Chondrocyte (in vitro differentiated cells): ENCODE data around the gene SLIT2. TPM values are rescaled to one million over a fixed set of nuclear protein-coding genes. Genes with fewer than 3 reads are reported as not detected.
A peak's percentile ranks its signal among the peaks of the same experiment; 100 is the strongest.

Source experiments
- DNase-seq: peaks from one replicate; pipeline ENCODE4 v3.0.0; 2021; ENCODE audit warnings: mixed read lengths, low spot score
- H3K27ac Mint-ChIP-seq: one replicate; pipeline ENCODE4 v1.8.0; 2021; ENCODE audit warnings: mild to moderate bottlenecking, moderate library complexity, mixed read lengths; ENCODE audit not compliant: unreplicated experiment
- H3K27me3 Mint-ChIP-seq: 2 replicates; pipeline ENCODE4 v1.8.0; 2021; ENCODE audit warnings: low read depth, mixed read lengths
- H3K36me3 Mint-ChIP-seq: 2 replicates; pipeline ENCODE4 v1.8.0; 2021; ENCODE audit warnings: low read depth, mixed read lengths
- H3K4me1 Mint-ChIP-seq: 2 replicates; pipeline ENCODE4 v1.8.0; 2021; ENCODE audit warnings: low read depth, mild to moderate bottlenecking, mixed read lengths
- H3K4me3 Mint-ChIP-seq: one replicate; pipeline ENCODE4 v1.8.0; 2021; ENCODE audit warnings: mild to moderate bottlenecking, moderate library complexity, mixed read lengths; ENCODE audit not compliant: unreplicated experiment
- H3K9me3 Mint-ChIP-seq: 2 replicates; pipeline ENCODE4 v1.8.0; 2021; ENCODE audit warnings: low read depth, mixed read lengths
- long read RNA-seq: library from polyadenylated mRNA; stranded (forward); transcript quantifications from one replicate; pipeline ENCODE4 v2.0.0, GENCODE V29; 2021
- total RNA-seq: library from RNA; stranded (reverse); gene quantifications from 3 replicates; pipeline ENCODE4 v1.2.1, GENCODE V29; 2021
- TF ChIP-seq, protein P1 (sequence below): fragments of 200-600 bp; sonication (generic); IDR thresholded peaks from 2 replicates; pipeline ENCODE4 v1.5.0; 2021; ENCODE audit warnings: antibody characterized with exemption, mild to moderate bottlenecking, moderate library complexity

SLIT2 gene
- total RNA-seq = 36.6 to 41.3 TPM (median 38.5 TPM) in 3 replicates
- long read RNA-seq, full-length matches to known transcripts = 1 of 6 reads
- long read RNA-seq, partial matches to known transcripts = 5 of 6 reads
- long read RNA-seq, other reads (novel, unspliced or antisense) = 0 of 6 reads

DNA sequence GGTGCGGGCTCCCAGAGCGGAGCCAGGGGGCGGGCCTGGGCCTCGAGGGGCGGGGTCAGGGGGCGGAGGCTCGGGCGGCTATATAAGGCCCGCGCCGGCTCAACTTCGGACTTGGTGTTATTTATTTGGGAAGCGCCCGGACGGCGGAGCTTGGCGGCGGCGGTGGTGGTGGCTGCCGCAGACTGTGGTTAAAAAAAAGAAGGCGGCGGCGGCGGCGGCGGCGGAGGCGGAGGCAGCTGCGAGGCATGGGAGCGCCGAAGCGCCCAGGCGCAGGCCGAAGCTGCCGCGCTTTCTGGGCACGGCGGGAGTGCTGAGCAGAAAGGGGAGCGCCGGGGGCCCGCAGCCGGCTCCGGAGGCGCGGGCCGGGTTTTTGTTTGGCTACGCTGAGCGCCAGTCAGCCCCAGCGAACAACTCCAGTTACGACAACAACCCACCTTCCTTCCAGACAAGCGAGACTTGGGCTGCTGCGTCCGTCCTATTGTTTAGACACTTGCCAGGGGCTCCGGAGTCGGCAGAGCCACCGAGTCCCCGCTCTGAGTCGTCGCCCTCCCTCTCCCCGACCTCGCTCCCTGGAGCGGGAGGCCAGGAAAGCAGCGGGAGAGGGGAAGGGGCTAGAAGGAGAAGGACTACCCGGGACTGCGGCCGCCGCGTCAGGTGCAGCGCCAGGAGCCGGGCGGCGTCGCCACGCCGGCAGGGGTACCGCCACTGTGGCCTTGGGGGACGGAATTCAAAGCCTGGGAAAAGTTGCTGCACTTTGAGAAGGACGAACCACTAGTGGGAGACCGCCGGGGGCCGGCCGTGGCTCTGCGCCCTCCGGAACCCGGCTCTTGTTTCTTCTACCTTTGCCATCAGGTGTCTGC is at the start of gene SLIT2:
TSS of gene SLIT2 (plus strand) at position 110 of the 860 bp plus-strand sequence. CDS start 1,911 bp downstream, outside the sequence.
- Mint-ChIP-seq H3K4me1 (peaks cover 52% of the 10 kb centered on the region), H3K36me3 (no peaks in the 10 kb centered on the region), H3K4me3 (peak within 1 kb of the TSS; percentile 84), H3K9me3 (no peaks in the 10 kb centered on the region), H3K27me3 (peaks cover 8% of the 10 kb centered on the region), H3K27ac (peak within 1 kb of the TSS; percentile 58)
- peak; percentile 88 for DNase-seq
- TF ChIP-seq, protein P1, sequence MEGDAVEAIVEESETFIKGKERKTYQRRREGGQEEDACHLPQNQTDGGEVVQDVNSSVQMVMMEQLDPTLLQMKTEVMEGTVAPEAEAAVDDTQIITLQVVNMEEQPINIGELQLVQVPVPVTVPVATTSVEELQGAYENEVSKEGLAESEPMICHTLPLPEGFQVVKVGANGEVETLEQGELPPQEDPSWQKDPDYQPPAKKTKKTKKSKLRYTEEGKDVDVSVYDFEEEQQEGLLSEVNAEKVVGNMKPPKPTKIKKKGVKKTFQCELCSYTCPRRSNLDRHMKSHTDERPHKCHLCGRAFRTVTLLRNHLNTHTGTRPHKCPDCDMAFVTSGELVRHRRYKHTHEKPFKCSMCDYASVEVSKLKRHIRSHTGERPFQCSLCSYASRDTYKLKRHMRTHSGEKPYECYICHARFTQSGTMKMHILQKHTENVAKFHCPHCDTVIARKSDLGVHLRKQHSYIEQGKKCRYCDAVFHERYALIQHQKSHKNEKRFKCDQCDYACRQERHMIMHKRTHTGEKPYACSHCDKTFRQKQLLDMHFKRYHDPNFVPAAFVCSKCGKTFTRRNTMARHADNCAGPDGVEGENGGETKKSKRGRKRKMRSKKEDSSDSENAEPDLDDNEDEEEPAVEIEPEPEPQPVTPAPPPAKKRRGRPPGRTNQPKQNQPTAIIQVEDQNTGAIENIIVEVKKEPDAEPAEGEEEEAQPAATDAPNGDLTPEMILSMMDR = peak; percentile 25

DNA sequence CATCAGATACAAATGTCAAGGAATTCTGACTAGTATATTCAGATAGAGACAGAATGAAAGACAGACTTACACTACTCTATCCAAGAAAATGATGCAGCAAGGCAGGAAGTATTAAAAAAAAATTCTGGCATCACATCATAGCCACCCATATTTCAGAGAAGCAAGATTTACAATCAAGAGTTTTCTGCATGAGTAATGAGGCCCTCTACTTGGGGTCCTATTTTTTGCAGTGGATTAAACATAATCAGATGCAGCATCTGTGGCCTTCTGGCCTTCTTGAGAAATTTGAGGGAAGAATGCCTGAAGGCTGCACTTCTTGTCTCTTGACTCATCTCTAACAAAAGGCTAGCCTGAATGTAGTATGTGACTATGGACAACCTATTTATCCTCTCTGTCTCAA is 48.2 kb upstream of the SLIT2 start:
- Mint-ChIP-seq H3K27me3 (peaks cover 3% of the 10 kb centered on the region), H3K9me3 (no peaks in the 10 kb centered on the region), H3K4me1 (no peaks in the 10 kb centered on the region), H3K36me3 (no peaks in the 10 kb centered on the region), H3K4me3 (no peak overlapping the region), H3K27ac (no peak overlapping the region)
- DNase-seq = no peak
- TF ChIP-seq, protein P1 = no peak

GRCh38 chr4:20217521-20217920 is 34.2 kb upstream of the SLIT2 start:
- no peak overlapping the region for H3K27ac Mint-ChIP-seq
- TF ChIP-seq, protein P1 = no peak
- no peak for DNase-seq
- peaks cover 2% of the 10 kb centered on the region for H3K36me3 Mint-ChIP-seq
- H3K4me1 Mint-ChIP-seq = no peaks in the 10 kb centered on the region
- H3K4me3 Mint-ChIP-seq = no peak overlapping the region
- peaks cover 20% of the 10 kb centered on the region for H3K27me3 Mint-ChIP-seq
- peaks cover 5% of the 10 kb centered on the region for H3K9me3 Mint-ChIP-seq

DNA sequence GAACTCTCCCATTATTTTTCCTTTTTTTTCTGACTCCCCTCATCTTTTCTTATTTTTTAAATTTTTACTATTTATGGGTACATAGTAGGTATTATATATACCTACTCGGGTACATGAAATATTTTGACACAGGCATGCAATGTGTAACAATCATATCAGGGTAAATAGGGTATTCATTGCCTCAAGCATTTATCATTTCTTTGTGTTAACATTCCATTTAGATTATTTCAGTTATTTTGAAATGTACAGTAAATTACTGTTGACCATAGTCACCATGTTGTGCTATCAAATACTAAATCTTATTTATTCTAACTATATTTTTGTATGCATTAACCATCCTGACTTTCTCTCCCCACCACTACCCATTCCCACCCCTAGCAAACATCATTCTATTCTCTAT is 33.8 kb upstream of the SLIT2 start:
- TF ChIP-seq, protein P1 = no peak
- peaks cover 2% of the 10 kb centered on the region for H3K36me3 Mint-ChIP-seq
- H3K4me3 Mint-ChIP-seq = no peak overlapping the region
- peaks cover 7% of the 10 kb centered on the region for H3K9me3 Mint-ChIP-seq
- no peak overlapping the region for H3K27ac Mint-ChIP-seq
- H3K27me3 Mint-ChIP-seq = peaks cover 21% of the 10 kb centered on the region
- DNase-seq = no peak
- H3K4me1 Mint-ChIP-seq = no peaks in the 10 kb centered on the region

DNA sequence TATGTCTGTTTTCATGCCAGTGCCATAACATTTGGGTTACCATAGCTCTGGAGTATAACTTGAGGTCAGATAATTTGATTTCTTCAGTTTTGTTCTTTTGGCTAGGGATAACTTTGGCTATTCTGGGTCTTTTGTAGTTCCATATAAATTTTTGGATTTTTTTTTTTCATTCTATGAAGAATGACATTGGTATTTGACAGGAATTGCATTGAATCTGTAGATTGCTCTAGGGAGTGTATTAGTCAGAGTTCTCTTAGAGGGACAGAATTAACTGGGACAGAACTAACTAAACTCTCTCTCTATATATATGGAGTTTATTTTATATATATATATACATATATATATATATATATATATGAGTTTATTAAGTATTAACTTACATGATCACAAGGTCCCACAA is 32.2 kb upstream of the SLIT2 start:
- peaks cover 7% of the 10 kb centered on the region for H3K36me3 Mint-ChIP-seq
- peaks cover 14% of the 10 kb centered on the region for H3K27me3 Mint-ChIP-seq
- peaks cover 21% of the 10 kb centered on the region for H3K9me3 Mint-ChIP-seq
- TF ChIP-seq, protein P1 = no peak
- no peak overlapping the region for H3K4me3 Mint-ChIP-seq
- H3K27ac Mint-ChIP-seq = no peak overlapping the region
- H3K4me1 Mint-ChIP-seq = no peaks in the 10 kb centered on the region
- no peak for DNase-seq
